Gastroesophageal sphincter (tissue), 4 donors: ENCODE measurements around the gene GMDS. TPM values are rescaled to one million over a fixed set of nuclear protein-coding genes. Genes with fewer than 3 reads are reported as not detected.

Experiments
- ATAC-seq: fragments of 150-250 bp; one replicate; pipeline ENCODE4 v1.9.1; 2016; ENCODE audit warnings: mild to moderate bottlenecking, moderate library complexity
- H3K27ac ChIP-seq, 4 donors: fragments of 200-600 bp; sonication (generic) in 3 of 4; 1 replicate in 3 of 4; 2 replicates in 1 of 4; pipeline ENCODE4 v1.5.1; 2016 to 2019
- H3K27me3 ChIP-seq: fragments of 200-600 bp; sonication (generic); one replicate; pipeline ENCODE4 v1.5.1; 2019
- H3K36me3 ChIP-seq, 2 donors: fragments of 200-600 bp; sonication (generic); one replicate each; pipeline ENCODE4 v1.5.1; 2019; ENCODE audit warnings: control low read depth in 1 of 2
- H3K4me1 ChIP-seq, 3 donors: fragments of 200-600 bp; sonication (generic); 1 replicate in 2 of 3; 2 replicates in 1 of 3; pipeline ENCODE4 v1.5.1; 2016 to 2019; ENCODE audit warnings: control low read depth in 2 of 3
- H3K4me3 ChIP-seq, 2 donors: fragments of 200-600 bp; sonication (generic); one replicate each; pipeline ENCODE4 v1.5.1; 2019; ENCODE audit warnings: mild to moderate bottlenecking in 1 of 2, moderate library complexity in 1 of 2
- H3K9me3 ChIP-seq, 3 donors: fragments of 200-600 bp; sonication (generic); one replicate each; pipeline ENCODE4 v1.5.1; 2017 to 2019; ENCODE audit warnings: control low read depth in 2 of 3
- CTCF ChIP-seq, 4 experiments: fragments of 200-600 bp in 2 of 4; fragments of 450-650 bp in 2 of 4; sonication (generic) in 1 of 4; IDR thresholded peaks; one replicate each; pipeline ENCODE4 v1.5.1; 2017 to 2019; ENCODE audit warnings: antibody characterized with exemption in 4 of 4, mild to moderate bottlenecking in 2 of 4, moderate library complexity in 2 of 4
- EP300 ChIP-seq: sonication (generic); formaldehyde crosslinking; IDR thresholded peaks from one replicate; pipeline ENCODE4 v1.6.1; 2017; ENCODE audit warnings: antibody characterized with exemption, mild to moderate bottlenecking
- POLR2A ChIP-seq, 2 donors: fragments of 450-650 bp; IDR thresholded peaks; one replicate each; pipeline ENCODE4 v1.6.1; 2017; ENCODE audit warnings: antibody characterized with exemption in 2 of 2, mild to moderate bottlenecking in 2 of 2, moderate library complexity in 1 of 2
- POLR2AphosphoS5 ChIP-seq: sonication (generic); formaldehyde crosslinking; IDR thresholded peaks from one replicate; pipeline ENCODE4 v1.6.1; 2017; ENCODE audit warnings: antibody characterized with exemption
- WGBS, 2 donors: methylation state at CpG; one replicate each; pipeline ENCODE4 v1.1.5; 2018; ENCODE audit warnings: low coverage in 1 of 2; 5-methylcytosine and 5-hydroxymethylcytosine counted together
- total RNA-seq, 4 donors: library from RNA; depleted of rRNA; stranded (reverse); fragments of >200 nt; gene quantifications; one replicate each; pipeline ENCODE4 v1.1.0, GENCODE V29; 2016

GMDS gene
- total RNA-seq, 4 donors from 2014 or later, result 5.0 to 14.7 (median 6.4) TPM

- no peak overlapping the region for H3K4me3 ChIP-seq
- H3K4me1 ChIP-seq, result no peaks in the 10 kb centered on the region
- 78 to 87% methylated on average over 6 to 8 of the region's 10 CpGs for WGBS, 2 donors
- TF ChIP-seq EP300 (no peak), CTCF (IDR thresholded peaks at IDR 0.05) (no peak), POLR2AphosphoS5 (no peak), POLR2A (IDR thresholded peaks at IDR 0.05) (no peak)
- H3K36me3 ChIP-seq, result no peaks in the 10 kb centered on the region
- H3K27ac ChIP-seq, result no peak overlapping the region
- H3K27me3 ChIP-seq, result no peaks in the 10 kb centered on the region
- no peaks in the 10 kb centered on the region for H3K9me3 ChIP-seq
- no peak for ATAC-seq
Observed at GRCh38 chr6:1652842-1653241, 592.6 kb downstream of the GMDS start.

- Histone ChIP-seq H3K9me3 (no peaks in the 10 kb centered on the region), H3K4me3 (no peak overlapping the region), H3K27ac (no peak overlapping the region), H3K36me3 (no peaks in the 10 kb centered on the region), H3K4me1 (no peaks in the 10 kb centered on the region), H3K27me3 (no peaks in the 10 kb centered on the region)
- WGBS, 2 donors, result 97 to 100% methylated on average over 2 to 3 of the region's 3 CpGs
- no peak for ATAC-seq
- TF ChIP-seq POLR2A (IDR thresholded peaks at IDR 0.05) (no peak), CTCF (IDR thresholded peaks at IDR 0.05) (no peak), POLR2AphosphoS5 (no peak), EP300 (no peak)
Observed at GRCh38 chr6:1651362-1651761, 594.0 kb downstream of the GMDS start.

GRCh38 chr6:1645466-1646185 is 599.8 kb downstream of the GMDS start:
- Histone ChIP-seq H3K4me1 (no peaks in the 10 kb centered on the region), H3K27me3 (no peaks in the 10 kb centered on the region), H3K36me3 (no peaks in the 10 kb centered on the region), H3K4me3 (no peak overlapping the region), H3K27ac (no peak overlapping the region), H3K9me3 (no peaks in the 10 kb centered on the region)
- TF ChIP-seq EP300 (no peak), POLR2AphosphoS5 (no peak), POLR2A (IDR thresholded peaks at IDR 0.05) (no peak), CTCF (IDR thresholded peaks at IDR 0.05) (no peak)
- ATAC-seq, result no peak
- 80 to 86% methylated on average over 12 of the region's 14 CpGs for whole genome bisulfite sequencing, 2 donors

- 83% methylated on average over 7 of the region's 12 CpGs; no CpG with 5 or more reads in 1 of the 2 donors for WGBS, 2 donors
- ATAC-seq, result no peak
- H3K27me3 ChIP-seq, result no peaks in the 10 kb centered on the region
- TF ChIP-seq EP300 (no peak), CTCF (IDR thresholded peaks at IDR 0.05) (no peak), POLR2A (IDR thresholded peaks at IDR 0.05) (no peak), POLR2AphosphoS5 (no peak)
- H3K9me3 ChIP-seq, result no peaks in the 10 kb centered on the region
- no peak overlapping the region for H3K27ac ChIP-seq
- no peak overlapping the region for H3K4me3 ChIP-seq
- H3K36me3 ChIP-seq, result no peaks in the 10 kb centered on the region
- H3K4me1 ChIP-seq, result no peaks in the 10 kb centered on the region
Observed at GRCh38 chr6:1644516-1645060, 600.8 kb downstream of the GMDS start.
